Bronchial epithelial cell (primary cell): Measurements from ENCODE around the gene ZNF322. TPM values are rescaled to one million over a fixed set of nuclear protein-coding genes. Genes with fewer than 3 reads are reported as not detected.

Experiments
- DNase-seq: peaks from one replicate; pipeline ENCODE4 v3.0.0-alpha.2; 2010; ENCODE audit warnings: low read depth
- FAIRE-seq: peaks from 2 replicates; lab custom pipeline; 2011; peaks lifted over from hg19 to GRCh38; lab: Jason Lieb, UNC
- H3K27me3 ChIP-seq: 2 replicates; pipeline ENCODE4 v1.5.1; 2011; ENCODE audit warnings: low read length; ENCODE audit not compliant: control insufficient read depth, insufficient read depth
- H3K36me3 ChIP-seq: 2 replicates; pipeline ENCODE4 v1.5.1; 2011; ENCODE audit warnings: low read length; ENCODE audit not compliant: control insufficient read depth, insufficient read depth
- H3K4me3 ChIP-seq: 2 replicates; pipeline ENCODE4 v1.5.1; 2011; ENCODE audit warnings: mild to moderate bottlenecking, low read depth, low read length, control low read depth
- CTCF ChIP-seq: IDR thresholded peaks from 2 replicates; pipeline ENCODE4 v1.5.1; 2011; ENCODE audit warnings: mild to moderate bottlenecking, moderate library complexity, low read length, control low read depth, inconsistent platforms; ENCODE audit not compliant: insufficient read depth, severe bottlenecking
- total RNA-seq: library from RNA; depleted of rRNA; stranded (reverse); fragments of >200 nt; gene quantifications from 2 replicates; pipeline ENCODE4 v1.2.1, GENCODE V29; 2014

Gene ZNF322
- total RNA-seq, 1 donor from 2014 or later: 16.8 TPM

- DNase-seq (peak; percentile 29), FAIRE-seq (no peak)
- H3K4me3 ChIP-seq: peak overlapping the region; percentile 79
- TF ChIP-seq CTCF: peak; percentile 8
- no peaks in the 10 kb centered on the region for H3K36me3 ChIP-seq
- no peaks in the 10 kb centered on the region for H3K27me3 ChIP-seq
Observed at GRCh38 chr6:26660000-26660361, 435 bp upstream of the ZNF322 start.

GRCh38 chr6:26657256-26657655, 2.3 kb downstream of the ZNF322 start:
- Histone ChIP-seq H3K36me3 (no peaks in the 10 kb centered on the region), H3K27me3 (no peaks in the 10 kb centered on the region), H3K4me3 (no peak overlapping the region)
- DNase-seq (no peak), FAIRE-seq (no peak)
- TF ChIP-seq CTCF: no peak

- peaks cover 1% of the 10 kb centered on the region for H3K36me3 ChIP-seq
- no peaks in the 10 kb centered on the region for H3K27me3 ChIP-seq
Observed at GRCh38 chr6:26653007-26653406, 6.5 kb downstream of the ZNF322 start.

GRCh38 chr6:26651133-26651781, 8.3 kb downstream of the ZNF322 start:
- peaks cover 1% of the 10 kb centered on the region for H3K36me3 ChIP-seq
- no peaks in the 10 kb centered on the region for H3K27me3 ChIP-seq
- H3K4me3 ChIP-seq: no peak overlapping the region
- FAIRE-seq: no peak
- DNase-seq: no peak
- TF ChIP-seq CTCF: no peak

More at GRCh38 chr6:26653007-26653406, 6.5 kb downstream of the ZNF322 start:
- no peak for TF ChIP-seq CTCF
- DNase-seq (no peak), FAIRE-seq (no peak)
- H3K4me3 ChIP-seq: no peak overlapping the region

DNA sequence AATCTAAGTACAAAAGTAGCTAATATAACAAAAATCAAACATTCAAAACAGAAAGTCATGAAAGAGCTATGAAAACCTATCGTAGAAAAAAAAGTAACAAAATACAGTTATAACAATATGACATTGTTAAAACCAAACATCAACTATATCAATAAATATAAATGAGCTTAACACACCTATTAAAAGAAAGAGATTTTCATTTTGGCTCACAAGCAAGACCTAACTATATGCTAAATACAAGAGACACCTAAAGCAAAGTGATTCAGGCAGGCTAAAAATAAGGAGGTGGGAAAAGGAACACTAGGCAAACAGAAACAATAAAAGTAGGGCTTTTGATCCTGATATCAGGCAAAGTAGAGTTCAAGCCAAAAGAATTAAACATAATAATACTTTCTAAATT, 13.5 kb downstream of the ZNF322 start:
- Histone ChIP-seq H3K36me3 (peaks cover 2% of the 10 kb centered on the region), H3K4me3 (no peak overlapping the region), H3K27me3 (no peaks in the 10 kb centered on the region)
- DNase-seq: no peak
- no peak for FAIRE-seq
- no peak for TF ChIP-seq CTCF

- Histone ChIP-seq H3K4me3 (no peak overlapping the region), H3K36me3 (peaks cover 4% of the 10 kb centered on the region), H3K27me3 (no peaks in the 10 kb centered on the region)
- FAIRE-seq (no peak), DNase-seq (no peak)
- TF ChIP-seq CTCF: no peak
Observed at GRCh38 chr6:26640806-26641205, 18.7 kb downstream of the ZNF322 start.
